Sigmoid colon (tissue), 7 donors: ENCODE measurements around the gene NUP85. TPM values are rescaled to one million over a fixed set of nuclear protein-coding genes. Genes with fewer than 3 reads are reported as not detected.
A peak's percentile ranks its signal among the peaks of the same experiment; 100 is the strongest.

Source experiments
- DNase-seq: peaks from one replicate; pipeline ENCODE4 v3.0.0-alpha.2; 2019
- H3K27ac ChIP-seq, 4 donors: fragments of 200-600 bp; sonication (generic); one replicate each; pipeline ENCODE4 v1.5.1; 2016 to 2019; ENCODE audit warnings: mild to moderate bottlenecking in 1 of 4
- H3K27me3 ChIP-seq, 3 donors: fragments of 200-600 bp; sonication (generic); one replicate each; pipeline ENCODE4 v1.5.1; 2019; ENCODE audit warnings: mild to moderate bottlenecking in 1 of 3
- H3K36me3 ChIP-seq, 4 donors: fragments of 200-600 bp; sonication (generic); one replicate each; pipeline ENCODE4 v1.5.1; 2016 to 2019
- H3K4me1 ChIP-seq, 4 donors: fragments of 200-600 bp; sonication (generic); one replicate each; pipeline ENCODE4 v1.5.1; 2017 to 2019
- H3K4me3 ChIP-seq, 4 donors: fragments of 200-600 bp; sonication (generic); one replicate each; pipeline ENCODE4 v1.5.1; 2017 to 2019; ENCODE audit warnings: mild to moderate bottlenecking in 2 of 4, moderate library complexity in 1 of 4
- H3K9me3 ChIP-seq, 4 donors: fragments of 200-600 bp in 3 of 4; sonication (generic) in 3 of 4; one replicate each; pipeline versions ENCODE4 v1.5.1 to v1.6.1; 2013 to 2019
- CTCF ChIP-seq, 4 experiments: fragments of 450-650 bp in 3 of 4; fragments of 200-600 bp in 1 of 4; IDR thresholded peaks; one replicate each; pipeline ENCODE4 v1.5.1; 2016 to 2019; ENCODE audit warnings: antibody characterized with exemption in 4 of 4, mild to moderate bottlenecking in 3 of 4, moderate library complexity in 2 of 4
- EP300 ChIP-seq, 4 donors: sonication (generic); formaldehyde crosslinking; IDR thresholded peaks; one replicate each; pipeline ENCODE4 v1.6.1; 2017; ENCODE audit warnings: antibody characterized with exemption in 4 of 4
- POLR2A ChIP-seq, 2 donors: fragments of 450-650 bp; IDR thresholded peaks; one replicate each; pipeline ENCODE4 v1.6.1; 2016; ENCODE audit warnings: antibody characterized with exemption in 2 of 2, mild to moderate bottlenecking in 2 of 2, moderate library complexity in 2 of 2
- POLR2AphosphoS5 ChIP-seq, 4 donors: sonication (generic); formaldehyde crosslinking; IDR thresholded peaks; one replicate each; pipeline ENCODE4 v1.6.1; 2017; ENCODE audit warnings: antibody characterized with exemption in 4 of 4
- WGBS, 2 donors: extraction: QIAGEN DNeasy Blood & Tissue Kit; methylation state at CpG; one replicate each; pipeline ENCODE4 v1.1.7; 2013; 5-methylcytosine and 5-hydroxymethylcytosine counted together
- intact Hi-C: fragments of 100-400 bp; cut with DNase I; formaldehyde crosslinking; loops from one replicate; pipeline ENCODE4 v1.15.1; 2023
- polyA plus RNA-seq, 3 donors: library from polyadenylated mRNA; stranded (reverse); fragments of 200-250 nt; gene quantifications; one replicate each; pipeline ENCODE4 v1.2.3, GENCODE V29; 2013
- total RNA-seq, 4 donors: library from RNA; depleted of rRNA; stranded (reverse); fragments of >200 nt; gene quantifications; one replicate each; pipeline ENCODE4 v1.1.0, GENCODE V29; 2016
- donor health status: healthy with polysubstance abuse.
- donor health status: Bipolar disorder and iron deficiency.
- donor health status: healthy.

NUP85 gene
- total and polyA plus RNA-seq, 7 donors, result 21.1 to 48.6 (median 31.7) TPM

- TF ChIP-seq POLR2AphosphoS5 (IDR thresholded peaks at IDR 0.05), result peak; percentile 59 to 85 (median 75)
- no peak for TF ChIP-seq EP300 (IDR thresholded peaks at IDR 0.05)
- peak; percentile 53 to 67 for TF ChIP-seq POLR2A (IDR thresholded peaks at IDR 0.05)
- TF ChIP-seq CTCF (IDR thresholded peaks at IDR 0.05), result no peak
- intact Hi-C loops, result loop anchor here (2.0 kb wide), 1 partner anchor 57 kb away; the partner anchor contains the start of gene NUP85
- peak within 1 kb of the TSS; percentile 87 to 96 (median 94) for H3K27ac ChIP-seq
- DNase-seq, result peak; percentile 96
- H3K9me3 ChIP-seq, result no peaks in the 10 kb centered on the region
- 0 to 1% methylated on average over 68 to 69 of the region's 69 CpGs for WGBS, 2 donors
- H3K36me3 ChIP-seq, result peaks cover 12 to 37% (median 19%) of the 10 kb centered on the region in 4 donors
- peak within 1 kb of the TSS; percentile 72 to 99 (median 92) for H3K4me3 ChIP-seq
- H3K27me3 ChIP-seq, result no peaks in the 10 kb centered on the region
- peaks cover 0 to 34% (median 32%) of the 10 kb centered on the region in 4 donors for H3K4me1 ChIP-seq
These were observed 56.0 kb downstream of the NUP85 start, which contains the start of the genes GGA3 and MRPS7 for GRCh38 chr17:75261336-75262111. TSS of gene GGA3 (minus strand) at chr17:75261606. CDS start at chr17:75261587, 19 bp downstream. TSS of gene MRPS7 (plus strand) at chr17:75261879. CDS start at chr17:75261901, 22 bp downstream.

GRCh38 chr17:75262112-75262606 is 56.7 kb downstream of the NUP85 start:
- peaks cover 0 to 34% (median 32%) of the 10 kb centered on the region in 4 donors for H3K4me1 ChIP-seq
- intact Hi-C loops, result no loop called here
- H3K9me3 ChIP-seq, result no peaks in the 10 kb centered on the region
- peak overlapping the region; percentile 72 to 99 (median 92) for H3K4me3 ChIP-seq
- peaks cover 14 to 43% (median 25%) of the 10 kb centered on the region in 4 donors for H3K36me3 ChIP-seq
- TF ChIP-seq POLR2A (IDR thresholded peaks at IDR 0.05) (no peak), POLR2AphosphoS5 (IDR thresholded peaks at IDR 0.05) (no peak), EP300 (IDR thresholded peaks at IDR 0.05) (no peak)
- DNase-seq, result no peak
- peak overlapping the region; percentile 87 to 96 (median 94) for H3K27ac ChIP-seq
- 1% methylated on average over 23 of the region's 23 CpGs for WGBS, 2 donors
- no peaks in the 10 kb centered on the region for H3K27me3 ChIP-seq

GRCh38 chr17:75263055-75263454 is 57.6 kb downstream of the NUP85 start:
- Histone ChIP-seq H3K9me3 (no peaks in the 10 kb centered on the region), H3K4me3 (peak overlapping the region in 1 of 4 donors; percentile 93), H3K36me3 (peaks cover 14 to 43% (median 25%) of the 10 kb centered on the region in 4 donors), H3K27ac (peak overlapping the region in 1 of 4 donors; percentile 96), H3K4me1 (peaks cover 0 to 34% (median 32%) of the 10 kb centered on the region in 4 donors), H3K27me3 (no peaks in the 10 kb centered on the region)
- no peak for DNase-seq
- TF ChIP-seq POLR2A (IDR thresholded peaks at IDR 0.05) (no peak), CTCF (IDR thresholded peaks at IDR 0.05) (no peak), EP300 (IDR thresholded peaks at IDR 0.05) (no peak), POLR2AphosphoS5 (IDR thresholded peaks at IDR 0.05) (no peak)
- WGBS, 2 donors, result 94 to 99% methylated on average over 4 of the region's 4 CpGs
- intact Hi-C loops, result no loop called here

GRCh38 chr17:75265614-75266315 is 60.3 kb downstream of the NUP85 start:
- Histone ChIP-seq H3K27ac (no peak overlapping the region), H3K36me3 (peaks cover 14 to 43% (median 25%) of the 10 kb centered on the region in 4 donors), H3K4me1 (peaks cover 0 to 23% (median 19%) of the 10 kb centered on the region in 4 donors), H3K9me3 (no peaks in the 10 kb centered on the region), H3K4me3 (no peak overlapping the region), H3K27me3 (no peaks in the 10 kb centered on the region)
- DNase-seq, result no peak
- 90 to 91% methylated on average over 17 of the region's 17 CpGs for WGBS, 2 donors
- TF ChIP-seq CTCF (IDR thresholded peaks at IDR 0.05) (no peak), POLR2A (IDR thresholded peaks at IDR 0.05) (no peak), POLR2AphosphoS5 (IDR thresholded peaks at IDR 0.05) (no peak), EP300 (IDR thresholded peaks at IDR 0.05) (no peak)
- intact Hi-C loops, result no loop called here
